GM21786 (cell line): ENCODE measurements around the gene ATP13A5.
A peak's percentile ranks its signal among the peaks of the same experiment; 100 is the strongest.

Experiments used
- ATAC-seq: cut with Tn5 transposase; IDR thresholded peaks from one replicate; pipeline ENCODE4 v1.9.1; 2021; ENCODE audit not compliant: unreplicated experiment

ATP13A5 gene, protein sequence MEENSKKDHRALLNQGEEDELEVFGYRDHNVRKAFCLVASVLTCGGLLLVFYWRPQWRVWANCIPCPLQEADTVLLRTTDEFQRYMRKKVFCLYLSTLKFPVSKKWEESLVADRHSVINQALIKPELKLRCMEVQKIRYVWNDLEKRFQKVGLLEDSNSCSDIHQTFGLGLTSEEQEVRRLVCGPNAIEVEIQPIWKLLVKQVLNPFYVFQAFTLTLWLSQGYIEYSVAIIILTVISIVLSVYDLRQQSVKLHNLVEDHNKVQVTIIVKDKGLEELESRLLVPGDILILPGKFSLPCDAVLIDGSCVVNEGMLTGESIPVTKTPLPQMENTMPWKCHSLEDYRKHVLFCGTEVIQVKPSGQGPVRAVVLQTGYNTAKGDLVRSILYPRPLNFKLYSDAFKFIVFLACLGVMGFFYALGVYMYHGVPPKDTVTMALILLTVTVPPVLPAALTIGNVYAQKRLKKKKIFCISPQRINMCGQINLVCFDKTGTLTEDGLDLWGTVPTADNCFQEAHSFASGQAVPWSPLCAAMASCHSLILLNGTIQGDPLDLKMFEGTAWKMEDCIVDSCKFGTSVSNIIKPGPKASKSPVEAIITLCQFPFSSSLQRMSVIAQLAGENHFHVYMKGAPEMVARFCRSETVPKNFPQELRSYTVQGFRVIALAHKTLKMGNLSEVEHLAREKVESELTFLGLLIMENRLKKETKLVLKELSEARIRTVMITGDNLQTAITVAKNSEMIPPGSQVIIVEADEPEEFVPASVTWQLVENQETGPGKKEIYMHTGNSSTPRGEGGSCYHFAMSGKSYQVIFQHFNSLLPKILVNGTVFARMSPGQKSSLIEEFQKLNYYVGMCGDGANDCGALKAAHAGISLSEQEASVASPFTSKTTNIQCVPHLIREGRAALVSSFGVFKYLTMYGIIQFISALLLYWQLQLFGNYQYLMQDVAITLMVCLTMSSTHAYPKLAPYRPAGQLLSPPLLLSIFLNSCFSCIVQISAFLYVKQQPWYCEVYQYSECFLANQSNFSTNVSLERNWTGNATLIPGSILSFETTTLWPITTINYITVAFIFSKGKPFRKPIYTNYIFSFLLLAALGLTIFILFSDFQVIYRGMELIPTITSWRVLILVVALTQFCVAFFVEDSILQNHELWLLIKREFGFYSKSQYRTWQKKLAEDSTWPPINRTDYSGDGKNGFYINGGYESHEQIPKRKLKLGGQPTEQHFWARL

DNA sequence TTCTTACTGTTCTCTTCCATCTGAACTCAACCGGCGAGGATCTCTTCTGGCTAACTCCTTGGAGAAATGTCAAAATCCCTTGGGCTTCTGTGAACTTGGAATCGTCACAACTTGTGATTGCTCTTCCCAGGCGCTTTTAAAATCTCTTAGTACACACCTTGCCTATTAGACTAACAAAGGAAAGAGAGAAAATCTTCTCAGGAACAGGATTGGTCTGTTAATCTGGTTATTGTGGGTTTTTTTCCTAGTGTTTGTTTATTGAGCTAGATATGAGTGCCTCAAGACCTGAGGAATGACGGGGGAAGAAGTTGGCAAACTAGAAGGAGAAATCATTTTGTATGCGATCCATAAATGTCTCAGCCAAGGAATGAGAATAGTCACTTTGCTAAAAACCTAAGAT, at the start of gene ATP13A5:
Gene ATP13A5 (minus strand): TSS at position 48 of the 400 bp plus-strand sequence. CDS start 28 bp downstream, at position 20.
- no peak for ATAC-seq

DNA sequence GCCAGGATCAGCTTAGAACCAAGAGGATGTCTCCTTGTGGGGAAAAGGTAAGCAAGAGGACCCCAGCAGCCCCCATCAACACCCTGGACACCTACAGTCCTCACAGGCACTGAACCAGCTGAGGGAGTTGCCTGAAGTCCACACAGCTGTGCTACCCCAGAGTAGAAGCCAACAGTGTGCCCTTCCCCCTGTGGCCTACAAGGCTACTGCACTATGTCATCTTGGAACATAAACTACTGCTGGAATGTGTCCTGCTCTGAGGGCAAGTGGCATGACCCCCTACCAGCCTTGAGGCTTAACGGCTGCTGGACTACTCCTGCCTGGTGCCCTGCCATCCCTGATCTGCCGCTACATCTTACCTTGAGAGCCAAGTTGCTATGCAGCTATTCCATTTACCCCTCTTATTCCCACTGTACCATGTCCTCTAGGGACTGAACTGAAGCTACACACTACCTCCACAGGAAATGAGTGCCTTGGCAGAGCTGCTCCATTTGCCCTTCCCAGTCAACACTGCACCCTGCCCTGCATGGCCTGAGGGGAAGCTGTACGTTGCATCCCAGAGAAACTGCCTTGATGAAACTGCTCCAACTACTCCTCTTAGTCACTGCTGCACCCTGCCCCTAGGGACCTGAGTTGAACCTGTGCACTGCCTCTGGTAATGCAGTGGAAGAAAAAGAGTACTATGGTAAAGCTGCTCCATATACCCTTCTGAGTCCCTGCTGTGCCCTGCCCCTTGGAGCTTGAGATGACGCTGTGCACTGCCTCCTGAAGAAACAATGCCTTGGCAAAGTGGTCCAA, 40.2 kb upstream of the ATP13A5 start:
- no peak for ATAC-seq

DNA sequence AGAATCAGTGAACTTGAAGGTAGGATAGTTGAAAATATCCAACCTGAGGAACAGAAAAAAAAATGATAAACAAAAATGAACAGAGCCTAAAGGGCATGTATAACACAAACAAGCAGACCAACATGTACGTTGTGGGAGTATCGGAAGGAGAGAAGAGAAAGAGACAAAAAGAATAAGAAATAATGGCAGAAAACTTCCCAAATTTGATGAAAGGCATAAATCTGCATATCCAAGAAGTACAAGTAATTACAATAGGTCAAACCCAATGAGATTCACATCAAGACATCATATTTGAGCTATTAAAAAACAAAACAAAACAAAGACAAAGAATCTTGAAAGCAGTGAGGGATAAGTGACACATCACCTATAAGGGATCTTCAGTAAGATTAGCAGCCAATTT, 38.1 kb upstream of the ATP13A5 start:
- ATAC-seq = no peak

DNA sequence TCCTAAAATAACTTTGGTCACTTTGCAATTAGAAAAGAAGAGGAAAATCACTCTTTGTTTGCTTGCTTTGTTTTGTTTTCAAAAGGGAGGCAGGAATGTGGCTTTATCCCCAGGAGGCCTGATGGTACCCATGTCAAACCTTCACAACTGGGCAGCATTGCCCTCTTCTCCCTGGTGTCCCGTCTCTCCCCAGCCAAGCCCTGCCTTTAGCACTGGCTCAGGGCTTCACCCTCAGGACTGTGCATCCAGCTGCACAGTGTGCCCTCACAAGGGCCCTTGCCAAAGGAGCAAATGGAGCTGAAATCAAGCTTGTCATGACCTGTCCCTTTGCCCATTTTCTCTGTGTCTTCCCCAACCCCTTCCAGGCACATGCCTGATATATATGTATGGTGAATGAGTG, 29.1 kb upstream of the ATP13A5 start:
- ATAC-seq = no peak

DNA sequence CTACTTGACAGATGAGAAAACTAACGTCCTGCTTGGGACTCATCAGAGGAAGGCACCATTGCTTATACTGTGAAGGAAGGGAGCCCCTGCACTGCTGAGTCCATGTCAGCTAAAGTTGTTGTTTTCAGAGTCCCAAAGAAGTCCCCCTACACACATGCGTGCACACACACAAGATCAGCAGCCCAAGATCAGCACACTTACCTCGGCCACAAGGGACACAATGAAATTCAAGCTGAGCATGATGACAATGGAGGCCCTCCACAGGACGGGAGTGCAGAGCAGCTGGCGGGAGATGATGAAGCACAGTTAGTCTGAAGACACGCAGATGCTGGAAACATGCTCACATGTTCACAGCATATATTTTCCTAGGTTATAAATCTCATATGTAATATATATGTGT, 28.6 kb upstream of the ATP13A5 start:
- no peak for ATAC-seq

DNA sequence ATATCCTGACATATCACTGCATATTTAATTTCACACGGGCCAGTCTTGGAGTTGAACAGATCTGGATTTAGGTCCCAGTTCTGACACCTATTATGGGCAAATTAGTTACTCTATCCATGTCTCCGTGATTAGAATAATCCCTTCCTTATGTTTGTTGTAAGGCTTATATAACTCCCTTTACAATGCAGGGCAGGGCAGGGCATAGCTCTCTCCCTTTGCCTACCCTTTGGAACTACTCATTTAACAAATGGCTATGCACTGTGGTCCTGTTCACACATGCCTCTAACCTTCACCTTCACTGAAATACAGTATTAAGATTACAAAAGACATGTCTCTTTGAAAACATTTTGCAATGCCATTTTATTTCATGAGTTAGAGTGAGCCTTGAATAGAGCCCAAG, 24.8 kb upstream of the ATP13A5 start:
- no peak for ATAC-seq

DNA sequence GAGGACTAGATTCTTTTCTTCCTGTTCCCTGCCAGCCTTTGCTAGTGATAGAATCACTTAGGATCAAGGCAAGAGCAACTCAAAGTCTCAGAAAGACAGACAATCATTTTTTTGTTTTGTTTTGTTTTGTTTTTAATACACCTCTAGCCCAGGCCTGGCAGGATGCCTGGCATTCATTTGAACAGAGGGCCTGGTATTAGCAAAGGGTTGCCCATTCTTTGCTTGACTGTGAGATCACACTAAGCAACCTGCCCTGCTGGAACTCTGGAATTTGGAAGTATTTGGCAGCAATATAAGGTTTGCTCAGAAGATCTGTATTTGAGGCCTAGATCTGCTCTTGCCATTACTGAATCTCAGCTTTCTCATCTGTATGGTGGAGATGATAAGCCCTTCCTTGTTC, 21.8 kb upstream of the ATP13A5 start:
- ATAC-seq = no peak

DNA sequence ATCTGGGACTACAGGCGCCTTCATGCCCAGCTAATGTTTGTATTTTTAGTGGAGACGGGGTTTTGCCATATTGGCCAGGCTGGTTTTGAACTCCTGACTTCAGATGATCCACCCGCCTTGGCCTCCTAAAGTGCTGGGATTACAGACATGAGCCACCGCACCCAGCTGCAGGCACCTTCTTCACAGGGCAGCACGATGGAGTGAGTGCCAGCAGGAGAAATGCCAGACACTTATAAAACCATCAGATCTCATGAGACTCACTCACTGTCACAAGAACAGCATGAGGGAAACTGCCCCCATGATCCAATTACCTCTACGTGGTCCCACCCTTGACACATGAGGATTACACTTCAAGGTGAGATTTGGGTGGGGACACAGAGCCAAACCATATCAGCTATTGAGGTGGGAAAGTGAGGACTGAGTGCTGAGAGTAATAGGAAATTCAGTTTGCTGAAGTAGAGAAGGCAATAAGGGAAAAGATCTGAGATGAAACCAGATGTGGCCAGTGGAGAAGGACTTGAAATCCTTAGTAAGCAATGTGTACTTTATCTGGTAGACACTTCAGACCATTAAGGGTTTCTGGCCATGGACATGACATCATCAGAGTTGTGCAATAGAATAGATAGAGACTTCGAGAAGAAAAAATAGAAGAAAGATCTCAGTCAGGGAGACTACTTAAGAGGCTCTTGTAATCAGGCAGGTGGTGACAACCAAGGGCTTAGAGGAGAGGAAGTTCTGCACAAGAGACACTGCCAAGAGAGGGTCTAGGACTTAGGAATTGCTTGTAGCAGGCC, 18.1 kb upstream of the ATP13A5 start:
- no peak for ATAC-seq

DNA sequence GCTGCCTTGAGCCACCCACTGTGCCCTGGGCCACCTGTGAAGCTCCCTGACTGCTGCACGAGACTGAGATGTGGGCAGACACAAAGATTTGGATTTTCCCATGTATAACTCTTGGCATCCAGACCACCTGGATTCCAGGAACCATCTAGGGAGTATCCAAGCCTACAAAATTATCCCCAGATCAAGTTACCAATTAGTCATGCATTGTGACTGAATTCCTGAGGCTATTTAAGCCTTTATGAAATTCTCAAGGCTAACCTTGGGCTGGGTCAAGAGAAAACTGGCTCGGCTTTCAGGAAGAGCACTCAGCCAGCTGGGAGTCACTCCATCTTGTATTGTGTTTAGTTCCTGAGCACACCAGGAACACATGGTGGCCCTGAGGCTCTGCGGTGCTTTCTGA, 13.3 kb upstream of the ATP13A5 start:
- no peak for ATAC-seq

DNA sequence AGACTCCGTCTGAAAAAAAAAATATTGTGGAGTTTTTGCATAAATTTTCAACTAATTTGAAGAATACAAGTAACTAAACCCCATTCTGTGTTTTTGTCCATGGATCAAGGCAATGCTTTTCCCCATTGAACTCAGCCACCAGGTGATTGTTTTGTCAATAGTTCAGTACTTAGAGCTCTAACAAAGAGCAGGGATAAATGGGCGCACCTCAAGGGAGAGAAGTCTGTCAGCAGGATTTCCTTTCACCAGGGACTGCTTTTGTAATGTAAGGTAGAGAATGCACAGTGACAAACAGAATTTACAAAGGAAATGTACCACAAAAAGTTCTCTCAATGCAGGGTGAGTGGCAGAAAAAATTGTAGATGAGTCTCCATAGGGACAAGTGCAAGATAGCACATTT, 10.8 kb upstream of the ATP13A5 start:
- ATAC-seq = no peak

DNA sequence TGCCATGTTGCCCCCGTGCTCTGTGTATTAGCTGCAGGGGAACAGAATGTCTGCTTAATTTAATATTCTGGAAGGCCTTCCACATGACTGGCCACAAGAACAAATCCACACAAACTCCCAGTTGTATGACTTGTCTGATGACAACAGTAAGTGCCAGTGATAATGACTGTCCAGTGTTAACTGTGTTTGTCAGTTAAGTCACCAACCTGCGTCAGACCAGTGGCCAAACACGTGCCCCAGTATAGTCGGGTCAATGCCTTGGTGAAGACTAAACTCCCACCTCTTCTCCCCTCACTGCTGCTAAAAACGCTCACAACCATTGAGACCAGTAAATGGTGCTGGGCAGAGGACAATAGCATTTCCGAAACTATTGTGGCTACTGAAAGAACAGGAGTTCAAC, 9.8 kb upstream of the ATP13A5 start:
- no peak for ATAC-seq

DNA sequence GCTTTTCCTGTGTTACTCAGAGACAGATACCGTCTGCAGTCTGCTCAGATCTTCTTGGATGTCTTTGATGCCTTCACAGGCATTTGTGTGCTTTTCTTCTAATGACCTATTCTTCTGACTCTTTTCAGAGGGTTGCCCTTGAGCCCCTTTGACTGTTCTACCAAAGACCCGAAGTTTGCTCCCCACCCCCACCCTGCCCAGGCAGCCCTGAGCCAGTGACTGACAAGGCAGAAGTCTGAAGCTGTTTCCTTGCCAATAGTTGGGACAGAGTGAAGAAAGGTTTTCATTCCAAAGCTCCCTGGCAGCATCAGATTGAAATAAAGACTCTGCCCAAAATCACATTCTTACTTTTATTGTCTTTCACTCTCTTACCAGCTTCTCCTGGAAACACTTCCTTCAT, 9.0 kb upstream of the ATP13A5 start:
- no peak for ATAC-seq

DNA sequence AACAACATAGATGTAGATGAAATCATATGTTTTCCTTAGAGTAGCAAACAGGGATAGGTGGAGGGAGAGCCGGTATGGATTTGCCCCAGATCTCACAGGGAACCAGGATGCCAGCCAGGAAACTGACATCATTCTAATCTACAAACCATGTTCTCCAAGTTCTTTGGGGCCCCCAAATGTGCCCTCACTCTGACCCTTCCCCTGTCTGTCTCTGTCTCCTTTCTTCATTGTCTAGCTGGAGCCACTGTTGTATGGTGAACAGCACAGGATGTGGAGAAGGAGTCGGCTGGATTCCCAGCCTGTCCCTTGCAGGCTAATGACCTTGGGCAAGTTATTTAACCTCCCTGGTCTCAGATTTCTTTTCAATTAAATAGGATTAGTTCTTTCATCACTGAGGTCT, 962 bp downstream of the ATP13A5 start:
- ATAC-seq = no peak

DNA sequence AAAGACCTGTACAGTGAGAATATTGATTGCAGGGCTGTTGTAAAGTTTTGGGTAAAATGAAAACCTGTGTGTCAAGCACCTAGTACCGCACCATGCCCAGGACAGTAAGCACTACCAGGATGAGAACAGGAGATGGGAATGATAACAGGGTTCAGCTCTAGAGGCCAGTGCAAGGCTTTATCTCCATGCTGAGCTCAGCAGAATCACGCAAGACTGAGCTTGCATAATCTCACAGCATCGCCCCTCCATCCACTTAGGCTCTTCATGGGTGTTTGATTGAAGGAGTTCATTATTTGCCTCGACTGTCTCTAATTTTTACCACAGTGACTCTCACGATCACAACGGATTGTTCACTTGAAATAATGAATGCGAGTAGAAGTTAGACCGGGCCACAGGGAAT, 2.9 kb downstream of the ATP13A5 start:
- ATAC-seq = no peak

DNA sequence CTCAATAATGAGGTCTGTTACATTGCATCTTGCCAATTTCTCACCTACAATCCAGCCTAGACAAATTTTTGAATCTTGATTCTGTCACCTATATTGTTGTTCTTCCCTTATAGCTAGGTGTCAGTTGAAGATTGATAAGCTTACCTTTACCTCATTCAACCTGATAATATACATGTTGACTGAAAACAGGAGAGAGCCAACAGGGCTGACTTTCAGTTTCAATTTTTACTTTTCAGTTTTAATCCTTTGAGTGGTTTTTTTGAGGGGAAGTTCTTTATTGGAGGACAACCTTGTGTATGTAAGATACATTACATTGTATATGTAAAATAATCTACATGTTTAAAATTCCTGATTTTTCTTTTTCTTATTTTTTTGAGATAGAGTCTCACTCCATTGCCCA, 5.8 kb downstream of the ATP13A5 start:
- ATAC-seq = peak; percentile 44

DNA sequence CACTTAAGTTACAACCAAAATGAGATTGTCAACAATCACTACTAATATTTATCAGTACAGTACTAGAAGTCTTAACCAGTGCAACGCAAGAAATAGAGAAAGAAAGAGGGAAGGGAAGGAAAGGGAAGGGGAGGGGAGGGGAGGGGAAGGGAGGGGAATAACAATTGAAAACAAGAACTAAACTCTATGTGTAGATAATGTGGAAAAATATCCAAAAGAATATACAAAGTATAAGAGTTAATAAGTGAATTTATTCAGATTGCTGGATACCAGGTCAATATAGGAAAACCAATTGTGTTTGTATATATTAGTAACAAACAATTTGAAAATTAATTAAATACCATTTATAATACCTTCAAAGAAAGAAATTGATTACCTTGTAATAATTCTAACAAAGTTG, 10.7 kb downstream of the ATP13A5 start:
- no peak for ATAC-seq

DNA sequence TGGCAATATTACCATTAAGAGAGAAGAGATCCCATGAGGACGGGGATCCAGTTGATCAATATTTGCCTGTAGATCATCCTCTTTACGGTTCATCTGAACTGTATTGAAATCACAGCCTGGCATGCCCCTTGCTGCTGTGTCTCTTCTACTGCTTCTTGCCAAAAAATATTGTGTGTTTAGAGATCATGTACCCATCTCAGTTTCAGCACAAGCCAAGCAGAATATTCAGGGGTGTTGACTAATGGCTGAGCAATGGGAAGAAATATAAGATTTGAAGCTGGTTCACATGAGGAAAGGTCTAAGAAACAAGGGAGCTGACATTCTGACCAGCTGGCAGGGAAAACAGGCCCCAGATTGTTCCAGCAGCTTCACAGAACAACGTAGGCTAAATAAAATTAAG, 21.3 kb downstream of the ATP13A5 start:
- ATAC-seq = no peak

DNA sequence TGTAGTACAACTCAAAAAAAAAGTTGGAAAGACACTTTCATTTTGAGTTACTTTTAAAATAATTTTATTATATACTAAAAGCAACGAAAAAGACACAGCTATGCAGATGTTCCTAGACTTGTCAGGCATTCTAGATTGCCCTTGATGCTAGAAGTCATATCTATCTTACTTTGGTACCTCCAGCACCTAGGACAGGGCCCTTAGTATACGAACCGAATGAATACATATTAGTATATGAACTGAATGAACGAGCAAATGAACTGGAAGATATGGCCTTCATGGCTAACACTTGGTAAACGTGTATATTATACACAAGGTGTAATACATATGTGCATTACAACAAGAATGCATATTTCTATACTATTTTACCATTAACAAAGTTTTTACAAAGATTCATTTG, 24.1 kb downstream of the ATP13A5 start:
- ATAC-seq = no peak

DNA sequence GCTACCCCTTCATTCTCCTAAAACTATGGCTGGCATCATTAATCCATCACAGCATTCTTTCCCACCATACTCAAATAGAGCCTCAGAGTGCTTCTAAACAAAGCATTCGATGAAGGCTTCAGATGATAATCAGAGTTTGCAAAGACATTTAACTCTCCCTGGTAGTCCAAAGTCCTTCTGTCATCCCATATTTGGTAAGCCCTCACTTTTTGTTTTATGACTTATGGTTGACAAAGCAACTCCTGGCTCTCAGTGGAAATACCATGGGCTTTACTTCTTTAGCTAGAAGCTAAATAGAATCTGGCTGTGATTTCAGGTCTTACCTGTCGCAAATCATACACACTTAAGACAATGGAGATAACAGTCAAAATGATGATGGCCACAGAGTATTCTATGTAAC, 27.8 kb downstream of the ATP13A5 start:
- no peak for ATAC-seq

DNA sequence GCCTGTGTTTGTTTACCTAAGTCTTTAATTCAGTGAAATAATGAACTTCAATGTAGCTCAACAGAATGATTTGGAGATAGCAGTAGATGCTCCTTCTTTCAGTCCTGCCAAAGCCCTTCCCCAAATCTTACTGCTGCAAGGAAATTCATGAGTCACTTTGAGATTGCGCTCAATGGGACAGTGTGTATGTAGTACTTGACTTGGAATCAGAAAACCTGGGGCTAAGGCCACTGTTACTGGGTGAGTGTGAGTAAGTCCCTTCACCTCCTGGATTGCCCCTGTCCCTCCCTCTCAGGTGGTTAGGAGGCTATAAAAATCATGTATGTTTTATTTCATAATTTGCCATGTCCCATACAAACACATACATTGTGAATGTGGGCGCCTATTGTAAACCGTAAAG, 29.9 kb downstream of the ATP13A5 start:
- no peak for ATAC-seq
